Frontal cortex (tissue), 4 donors: ENCODE data around the gene NR1I2. TPM values are rescaled to one million over a fixed set of nuclear protein-coding genes. Genes with fewer than 3 reads are reported as not detected.

Experiments used
- DNase-seq, 2 donors: peaks; one replicate each; pipeline ENCODE4 v3.0.0; 2012; ENCODE audit warnings: low spot score in 2 of 2
- FAIRE-seq: peaks from 2 replicates; lab custom pipeline; 2012; peaks lifted over from hg19 to GRCh38; lab: Jason Lieb, UNC
- total RNA-seq: library from RNA; depleted of rRNA; stranded (reverse); fragments of >200 nt; gene quantifications from one replicate; pipeline ENCODE4 v1.2.3, GENCODE V29; 2014
- donor health status: control.
- donor health status: control.
- donor health status: control.

Gene NR1I2
- 0.82 TPM for total RNA-seq

- FAIRE-seq (no peak), DNase-seq (no peak)
Observed at GRCh38 chr3:119781330-119782198, at the start of gene NR1I2. TSS of gene NR1I2 (plus strand) at chr3:119782101.

GRCh38 chr3:119733812-119734211 lies 48.1 kb upstream of the NR1I2 start:
- FAIRE-seq = no peak
- DNase-seq = no peak

GRCh38 chr3:119738741-119739140 lies 43.2 kb upstream of the NR1I2 start:
- FAIRE-seq (no peak), DNase-seq (no peak)

GRCh38 chr3:119741657-119742590 lies 40.0 kb upstream of the NR1I2 start:
- FAIRE-seq (no peak), DNase-seq (no peak)

- no peak for FAIRE-seq
Observed at GRCh38 chr3:119743921-119744320, 38.0 kb upstream of the NR1I2 start.

GRCh38 chr3:119745942-119746341 lies 36.0 kb upstream of the NR1I2 start:
- FAIRE-seq = no peak
- no peak for DNase-seq

More at GRCh38 chr3:119743921-119744320, 38.0 kb upstream of the NR1I2 start:
- no peak for DNase-seq

GRCh38 chr3:119746423-119746822 lies 35.5 kb upstream of the NR1I2 start:
- no peak for FAIRE-seq
- no peak for DNase-seq

- DNase-seq (no peak), FAIRE-seq (no peak)
Observed at GRCh38 chr3:119747357-119747756, 34.5 kb upstream of the NR1I2 start.

GRCh38 chr3:119748991-119749390 lies 32.9 kb upstream of the NR1I2 start:
- DNase-seq = no peak
- no peak for FAIRE-seq

GRCh38 chr3:119751423-119751822 lies 30.5 kb upstream of the NR1I2 start:
- FAIRE-seq (no peak), DNase-seq (no peak)

GRCh38 chr3:119759962-119760361 lies 21.9 kb upstream of the NR1I2 start:
- DNase-seq = no peak
- FAIRE-seq = no peak

GRCh38 chr3:119762876-119763275 lies 19.0 kb upstream of the NR1I2 start:
- FAIRE-seq = no peak
- DNase-seq = no peak

- DNase-seq (no peak), FAIRE-seq (no peak)
Observed at GRCh38 chr3:119763466-119763865, 18.4 kb upstream of the NR1I2 start.

GRCh38 chr3:119765239-119765638 lies 16.7 kb upstream of the NR1I2 start:
- FAIRE-seq = no peak
- no peak for DNase-seq

- FAIRE-seq = no peak
Observed at GRCh38 chr3:119767936-119768601, 13.8 kb upstream of the NR1I2 start.

GRCh38 chr3:119768668-119769393 lies 13.1 kb upstream of the NR1I2 start:
- no peak for FAIRE-seq
- no peak for DNase-seq

More at GRCh38 chr3:119767936-119768601, 13.8 kb upstream of the NR1I2 start:
- no peak for DNase-seq

- no peak for FAIRE-seq
- no peak for DNase-seq
Observed at GRCh38 chr3:119769394-119770149, 12.3 kb upstream of the NR1I2 start.

- DNase-seq = no peak
- FAIRE-seq = no peak
Observed at GRCh38 chr3:119774444-119774843, 7.5 kb upstream of the NR1I2 start.

GRCh38 chr3:119776304-119776703 lies 5.6 kb upstream of the NR1I2 start:
- FAIRE-seq = no peak
- DNase-seq = no peak
